HCT116 (cell line): ENCODE measurements around the gene USP46. TPM values are rescaled to one million over a fixed set of nuclear protein-coding genes. Genes with fewer than 3 reads are reported as not detected.

Experiments used
- ATAC-seq: fragments of 200-7000 bp; cut with Tn5 transposase; 2 replicates; pipeline ENCODE4 v1.9.1; 2020; ENCODE audit warnings: mild to moderate bottlenecking, moderate library complexity
- BruUV-seq: library from RNA; stranded (reverse); fragments of 400-500 nt; replicated peaks from 2 replicates; lab custom pipeline; 2021; lab: Mats Ljungman, UMichigan
- CTCF ChIA-PET: fragments of 300-600 bp; sonication (Branson Sonifier 250); formaldehyde crosslinking; loops from one replicate; lab custom pipeline; 2021; ENCODE audit warnings: antibody characterized with exemption; lab: Charles Lee
- POLR2A ChIA-PET: fragments of 300-600, 350-600 bp; sonication (Branson Sonifier 250); formaldehyde crosslinking; loops from one replicate; lab custom pipeline; 2021; ENCODE audit warnings: antibody characterized with exemption; lab: Charles Lee
- RAD21 ChIA-PET, 2 experiments: fragments of 300-600 bp; sonication (Branson Sonifier 250); formaldehyde crosslinking; loops; one replicate each; lab custom pipeline; 2023; ENCODE audit warnings: low total read pairs in 2 of 2; ENCODE audit not compliant: uncharacterized antibody in 2 of 2, unreplicated experiment in 2 of 2, low non-redundant PET in 1 of 2; lab: Charles Lee
- DNase-seq: peaks from one replicate; pipeline ENCODE4 v3.0.0-alpha.2; 2010; ENCODE audit warnings: low read depth, low spot score
- H2AFZ ChIP-seq: fragments of 200-600 bp; shearing (Covaris generic), sonication (generic); 2 replicates; pipeline ENCODE4 v1.6.1; 2017; ENCODE audit warnings: low read depth, mixed run types, mixed read lengths, antibody characterized with exemption, low read length; ENCODE audit not compliant: poor library complexity, severe bottlenecking
- H3K27ac ChIP-seq: 2 replicates; pipeline ENCODE4 v1.5.1; 2012; ENCODE audit warnings: low read depth, low read length
- H3K27me3 ChIP-seq: fragments of 200-600 bp; sonication (generic); 2 replicates; pipeline ENCODE4 v1.6.1; 2016; ENCODE audit warnings: mixed run types, low read length, mixed read lengths; ENCODE audit not compliant: insufficient read depth
- H3K36me3 ChIP-seq, 2 experiments: fragments of 200-500 bp in 1 of 2; fragments of 200-600 bp in 1 of 2; sonication (Bioruptor generic) in 1 of 2; sonication (generic) in 1 of 2; 2 replicates each; pipeline versions ENCODE4 v1.5.1 to v1.6.1; 2014 to 2016; ENCODE audit warnings: low read length in 2 of 2, inconsistent platforms in 1 of 2, mixed read lengths in 1 of 2, mixed run types in 1 of 2; ENCODE audit not compliant: insufficient read depth in 2 of 2, control insufficient read depth in 1 of 2
- H3K4me1 ChIP-seq, 2 experiments: fragments of 200-600 bp in 1 of 2; sonication (generic) in 1 of 2; 2 replicates each; pipeline versions ENCODE4 v1.5.1 to v1.6.1; 2012 to 2017; ENCODE audit warnings: low read length in 2 of 2, inconsistent platforms in 1 of 2, mild to moderate bottlenecking in 1 of 2, mixed read lengths in 1 of 2, mixed run types in 1 of 2, moderate library complexity in 1 of 2; ENCODE audit not compliant: insufficient read depth in 2 of 2, control insufficient read depth in 1 of 2
- H3K4me2 ChIP-seq: fragments of 200-600 bp; sonication (generic); 2 replicates; pipeline ENCODE4 v1.6.1; 2017; ENCODE audit warnings: mixed run types, low read length, mixed read lengths
- H3K4me3 ChIP-seq, 2 experiments: fragments of 200-600 bp in 1 of 2; sonication (generic) in 1 of 2; replicated peaks in 1 of 2; 2 replicates each; pipeline ENCODE4 v1.5.1; 2011 to 2016; ENCODE audit warnings: low read length in 2 of 2, control low read depth in 1 of 2, low read depth in 1 of 2, mild to moderate bottlenecking in 1 of 2, mixed read lengths in 1 of 2, mixed run types in 1 of 2
- H3K79me2 ChIP-seq: fragments of 200-600 bp; sonication (generic); 2 replicates; pipeline ENCODE4 v1.6.1; 2017; ENCODE audit warnings: mild to moderate bottlenecking, mixed run types, low read length, moderate library complexity, mixed read lengths; ENCODE audit not compliant: insufficient read depth
- H3K9ac ChIP-seq: fragments of 200-600 bp; sonication (generic); 2 replicates; pipeline ENCODE4 v1.6.1; 2016; ENCODE audit warnings: low read length, mixed read lengths
- H3K9me2 ChIP-seq: fragments of 200-600 bp; sonication (generic), shearing (Covaris generic); 2 replicates; pipeline ENCODE4 v1.6.1; 2017; ENCODE audit warnings: mixed run types, mild to moderate bottlenecking, moderate library complexity; ENCODE audit not compliant: insufficient read depth
- H3K9me3 ChIP-seq, 2 experiments: fragments of 200-500 bp in 1 of 2; fragments of 200-600 bp in 1 of 2; sonication (Bioruptor generic) in 1 of 2; sonication (generic) in 1 of 2; 2 replicates each; pipeline ENCODE4 v1.6.1; 2014 to 2017; ENCODE audit warnings: low read length in 2 of 2, mixed read lengths in 2 of 2, inconsistent platforms in 1 of 2, low read depth in 1 of 2, mild to moderate bottlenecking in 1 of 2, mixed run types in 1 of 2, moderate library complexity in 1 of 2; ENCODE audit not compliant: control insufficient read depth in 1 of 2, insufficient read depth in 1 of 2
- H4K20me1 ChIP-seq: fragments of 200-600 bp; sonication (generic), shearing (Covaris generic); 2 replicates; pipeline ENCODE4 v1.6.1; 2017; ENCODE audit warnings: mixed run types, mild to moderate bottlenecking, moderate library complexity; ENCODE audit not compliant: insufficient read depth
- CBX3 ChIP-seq: IDR thresholded peaks from 2 replicates; pipeline ENCODE4 v1.6.1; 2012; ENCODE audit warnings: low read depth
- CEBPB ChIP-seq: IDR thresholded peaks from 2 replicates; pipeline ENCODE4 v1.6.1; 2012; ENCODE audit warnings: low read depth
- EGR1 ChIP-seq: IDR thresholded peaks from 2 replicates; pipeline ENCODE4 v1.6.1; 2012; ENCODE audit warnings: low read depth
- ELF1 ChIP-seq: IDR thresholded peaks from 2 replicates; pipeline ENCODE4 v1.6.1; 2012; ENCODE audit warnings: low read depth, borderline replicate concordance
- EZH2 ChIP-seq: fragments of 200-600 bp; sonication (generic); IDR thresholded peaks from 2 replicates; pipeline ENCODE4 v1.6.1; 2017; ENCODE audit warnings: antibody characterized with exemption, mixed run types
- EZH2phosphoT487 ChIP-seq: fragments of 200-600 bp; IDR thresholded peaks from 2 replicates; pipeline ENCODE4 v1.6.1; 2018; ENCODE audit warnings: antibody characterized with exemption, borderline replicate concordance
- FOSL1 ChIP-seq: IDR thresholded peaks from 2 replicates; pipeline ENCODE4 v1.6.1; 2012; ENCODE audit warnings: low read depth
- POLR2AphosphoS5 ChIP-seq: IDR thresholded peaks from 2 replicates; pipeline ENCODE4 v1.6.1; 2011; ENCODE audit warnings: mild to moderate bottlenecking, low read depth, low read length, moderate library complexity
- RAD21 ChIP-seq: IDR thresholded peaks from 2 replicates; pipeline ENCODE4 v1.6.1; 2012; ENCODE audit warnings: low read depth, mild to moderate bottlenecking
- SIN3A ChIP-seq: IDR thresholded peaks from 2 replicates; pipeline ENCODE4 v1.6.1; 2012; ENCODE audit warnings: low read depth
- SP1 ChIP-seq: IDR thresholded peaks from 2 replicates; pipeline ENCODE4 v1.6.1; 2012; ENCODE audit warnings: low read depth
- YY1 ChIP-seq: IDR thresholded peaks from 2 replicates; pipeline ENCODE4 v1.6.1; 2011; ENCODE audit warnings: low read length, low read depth, moderate library complexity, mild to moderate bottlenecking; ENCODE audit not compliant: insufficient replicate concordance; ENCODE audit errors: extremely low read depth
- ZFX ChIP-seq: fragments of 450-650 bp; IDR thresholded peaks from 2 replicates; pipeline ENCODE4 v1.6.1; 2017
- ZNF274 ChIP-seq: fragments of 200-500 bp; sonication (Bioruptor generic); IDR thresholded peaks from 2 replicates; pipeline ENCODE4 v1.6.1; 2014; ENCODE audit warnings: mild to moderate bottlenecking, low read depth, low read length, inconsistent platforms
- intact Hi-C: fragments of 100-400 bp; cut with micrococcal nuclease; formaldehyde crosslinking; loops from 2 replicates; pipeline ENCODE4 v1.10.0; 2022
- total RNA-seq: library from RNA; stranded (reverse); gene quantifications from one replicate; pipeline ENCODE4 v1.2.1, GENCODE V29; 2021; ENCODE audit not compliant: unreplicated experiment
- TF ChIP-seq, protein P1 (sequence below): IDR thresholded peaks from 2 replicates; pipeline ENCODE4 v1.6.1; 2012
- TF ChIP-seq, protein P2 (sequence below): IDR thresholded peaks from 2 replicates; pipeline ENCODE4 v1.6.1; 2012; ENCODE audit warnings: low read depth
- TF ChIP-seq, protein P3 (sequence below): IDR thresholded peaks from 2 replicates; pipeline ENCODE4 v1.6.1; 2011; ENCODE audit warnings: mild to moderate bottlenecking, low read length, moderate library complexity; ENCODE audit not compliant: insufficient replicate concordance; ENCODE audit errors: extremely low read depth
- TF ChIP-seq, protein P4 (sequence below), 3 experiments: fragments of 200-600 bp in 1 of 3; sonication (generic) in 1 of 3; IDR thresholded peaks in 2 of 3; conservative IDR thresholded peaks in 1 of 3; 2 replicates each; pipeline ENCODE4 v1.5.1; 2012 to 2017; ENCODE audit warnings: low read depth in 2 of 3, low read length in 2 of 3, antibody characterized with exemption in 1 of 3, borderline replicate concordance in 1 of 3, control low read depth in 1 of 3, mild to moderate bottlenecking in 1 of 3, mixed read lengths in 1 of 3, mixed run types in 1 of 3, moderate library complexity in 1 of 3; ENCODE audit not compliant: insufficient read depth in 1 of 3

Gene USP46
- total RNA-seq, 1 experiment from 2014 or later: 36.6 TPM

DNA sequence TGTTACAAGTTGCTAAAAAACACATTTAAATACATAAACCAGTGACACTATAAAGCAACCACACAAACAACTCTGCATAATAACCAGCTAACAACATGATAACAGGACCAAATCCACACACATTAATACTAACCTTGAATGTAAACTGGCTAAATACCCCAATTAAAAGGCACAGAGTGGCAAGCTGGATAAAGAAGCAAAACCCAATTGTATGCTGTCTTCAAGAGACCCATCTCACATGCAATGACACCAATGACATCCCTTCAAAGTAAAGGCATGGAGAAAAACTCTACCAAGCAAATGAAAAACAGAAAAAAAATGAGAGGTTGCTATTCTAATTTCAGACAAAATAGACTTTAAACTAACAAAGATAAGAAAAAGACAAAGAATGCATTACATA is 34.4 kb upstream of the USP46 start:
- Histone ChIP-seq H3K4me3 (no peak overlapping the region), H3K79me2 (no peaks in the 10 kb centered on the region), H3K9me3 (no peaks in the 10 kb centered on the region), H3K4me1 (no peaks in the 10 kb centered on the region), H2AFZ (no peak overlapping the region), H3K27me3 (no peaks in the 10 kb centered on the region), H3K36me3 (no peaks in the 10 kb centered on the region), H3K4me2 (no peak overlapping the region), H3K9ac (no peak overlapping the region), H3K27ac (no peak overlapping the region), H3K9me2 (no peaks in the 10 kb centered on the region), H4K20me1 (no peaks in the 10 kb centered on the region)
- intact Hi-C loops: no loop called here
- TF ChIP-seq FOSL1: no peak
- no peak for TF ChIP-seq POLR2AphosphoS5
- no peak for TF ChIP-seq CBX3
- no peak for TF ChIP-seq ELF1
- TF ChIP-seq, protein P1, sequence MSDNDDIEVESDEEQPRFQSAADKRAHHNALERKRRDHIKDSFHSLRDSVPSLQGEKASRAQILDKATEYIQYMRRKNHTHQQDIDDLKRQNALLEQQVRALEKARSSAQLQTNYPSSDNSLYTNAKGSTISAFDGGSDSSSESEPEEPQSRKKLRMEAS: no peak
- TF ChIP-seq, protein P2, sequence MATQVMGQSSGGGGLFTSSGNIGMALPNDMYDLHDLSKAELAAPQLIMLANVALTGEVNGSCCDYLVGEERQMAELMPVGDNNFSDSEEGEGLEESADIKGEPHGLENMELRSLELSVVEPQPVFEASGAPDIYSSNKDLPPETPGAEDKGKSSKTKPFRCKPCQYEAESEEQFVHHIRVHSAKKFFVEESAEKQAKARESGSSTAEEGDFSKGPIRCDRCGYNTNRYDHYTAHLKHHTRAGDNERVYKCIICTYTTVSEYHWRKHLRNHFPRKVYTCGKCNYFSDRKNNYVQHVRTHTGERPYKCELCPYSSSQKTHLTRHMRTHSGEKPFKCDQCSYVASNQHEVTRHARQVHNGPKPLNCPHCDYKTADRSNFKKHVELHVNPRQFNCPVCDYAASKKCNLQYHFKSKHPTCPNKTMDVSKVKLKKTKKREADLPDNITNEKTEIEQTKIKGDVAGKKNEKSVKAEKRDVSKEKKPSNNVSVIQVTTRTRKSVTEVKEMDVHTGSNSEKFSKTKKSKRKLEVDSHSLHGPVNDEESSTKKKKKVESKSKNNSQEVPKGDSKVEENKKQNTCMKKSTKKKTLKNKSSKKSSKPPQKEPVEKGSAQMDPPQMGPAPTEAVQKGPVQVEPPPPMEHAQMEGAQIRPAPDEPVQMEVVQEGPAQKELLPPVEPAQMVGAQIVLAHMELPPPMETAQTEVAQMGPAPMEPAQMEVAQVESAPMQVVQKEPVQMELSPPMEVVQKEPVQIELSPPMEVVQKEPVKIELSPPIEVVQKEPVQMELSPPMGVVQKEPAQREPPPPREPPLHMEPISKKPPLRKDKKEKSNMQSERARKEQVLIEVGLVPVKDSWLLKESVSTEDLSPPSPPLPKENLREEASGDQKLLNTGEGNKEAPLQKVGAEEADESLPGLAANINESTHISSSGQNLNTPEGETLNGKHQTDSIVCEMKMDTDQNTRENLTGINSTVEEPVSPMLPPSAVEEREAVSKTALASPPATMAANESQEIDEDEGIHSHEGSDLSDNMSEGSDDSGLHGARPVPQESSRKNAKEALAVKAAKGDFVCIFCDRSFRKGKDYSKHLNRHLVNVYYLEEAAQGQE: no peak
- TF ChIP-seq EGR1: no peak
- no peak for TF ChIP-seq ZFX
- no peak for TF ChIP-seq YY1
- no peak for TF ChIP-seq EZH2
- no peak for TF ChIP-seq SIN3A
- no peak for TF ChIP-seq SP1
- TF ChIP-seq ZNF274: no peak
- TF ChIP-seq, protein P3, sequence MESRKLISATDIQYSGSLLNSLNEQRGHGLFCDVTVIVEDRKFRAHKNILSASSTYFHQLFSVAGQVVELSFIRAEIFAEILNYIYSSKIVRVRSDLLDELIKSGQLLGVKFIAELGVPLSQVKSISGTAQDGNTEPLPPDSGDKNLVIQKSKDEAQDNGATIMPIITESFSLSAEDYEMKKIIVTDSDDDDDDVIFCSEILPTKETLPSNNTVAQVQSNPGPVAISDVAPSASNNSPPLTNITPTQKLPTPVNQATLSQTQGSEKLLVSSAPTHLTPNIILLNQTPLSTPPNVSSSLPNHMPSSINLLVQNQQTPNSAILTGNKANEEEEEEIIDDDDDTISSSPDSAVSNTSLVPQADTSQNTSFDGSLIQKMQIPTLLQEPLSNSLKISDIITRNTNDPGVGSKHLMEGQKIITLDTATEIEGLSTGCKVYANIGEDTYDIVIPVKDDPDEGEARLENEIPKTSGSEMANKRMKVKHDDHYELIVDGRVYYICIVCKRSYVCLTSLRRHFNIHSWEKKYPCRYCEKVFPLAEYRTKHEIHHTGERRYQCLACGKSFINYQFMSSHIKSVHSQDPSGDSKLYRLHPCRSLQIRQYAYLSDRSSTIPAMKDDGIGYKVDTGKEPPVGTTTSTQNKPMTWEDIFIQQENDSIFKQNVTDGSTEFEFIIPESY: no peak
- TF ChIP-seq, protein P4, sequence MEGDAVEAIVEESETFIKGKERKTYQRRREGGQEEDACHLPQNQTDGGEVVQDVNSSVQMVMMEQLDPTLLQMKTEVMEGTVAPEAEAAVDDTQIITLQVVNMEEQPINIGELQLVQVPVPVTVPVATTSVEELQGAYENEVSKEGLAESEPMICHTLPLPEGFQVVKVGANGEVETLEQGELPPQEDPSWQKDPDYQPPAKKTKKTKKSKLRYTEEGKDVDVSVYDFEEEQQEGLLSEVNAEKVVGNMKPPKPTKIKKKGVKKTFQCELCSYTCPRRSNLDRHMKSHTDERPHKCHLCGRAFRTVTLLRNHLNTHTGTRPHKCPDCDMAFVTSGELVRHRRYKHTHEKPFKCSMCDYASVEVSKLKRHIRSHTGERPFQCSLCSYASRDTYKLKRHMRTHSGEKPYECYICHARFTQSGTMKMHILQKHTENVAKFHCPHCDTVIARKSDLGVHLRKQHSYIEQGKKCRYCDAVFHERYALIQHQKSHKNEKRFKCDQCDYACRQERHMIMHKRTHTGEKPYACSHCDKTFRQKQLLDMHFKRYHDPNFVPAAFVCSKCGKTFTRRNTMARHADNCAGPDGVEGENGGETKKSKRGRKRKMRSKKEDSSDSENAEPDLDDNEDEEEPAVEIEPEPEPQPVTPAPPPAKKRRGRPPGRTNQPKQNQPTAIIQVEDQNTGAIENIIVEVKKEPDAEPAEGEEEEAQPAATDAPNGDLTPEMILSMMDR (IDR thresholded peaks at IDR 0.05 in 2 of 3, conservative IDR thresholded peaks at IDR 0.05 in 1 of 3; ENCODE audit: borderline replicate concordance in 1 of 3, insufficient read depth in 1 of 3, low read depth in 2 of 3, low read length in 2 of 3): no peak
- TF ChIP-seq CEBPB: no peak
- TF ChIP-seq EZH2phosphoT487: no peak
- no peak for TF ChIP-seq RAD21
- DNase-seq: no peak
- BruUV-seq: no TSS peak
- ATAC-seq: no peak
- ChIA-PET POLR2A (no interaction called here), RAD21 (no interaction called here), CTCF (no interaction called here)
